DOHH2 (cell line): ENCODE results near the gene AKAP17A.

Source experiments
- CTCF ChIP-seq: fragments of 200-600 bp; sonication (generic); IDR thresholded peaks from one replicate; pipeline ENCODE4 v1.5.1; 2014; ENCODE audit warnings: antibody characterized with exemption, mild to moderate bottlenecking, low read depth, low read length; ENCODE audit not compliant: poor library complexity, severe bottlenecking
- EZH2phosphoT487 ChIP-seq: fragments of 200-600 bp; sonication (generic); IDR thresholded peaks from 2 replicates; pipeline ENCODE4 v1.6.1; 2017; ENCODE audit warnings: borderline replicate concordance, mild to moderate bottlenecking, antibody characterized with exemption, low read length, moderate library complexity, mixed read lengths

- TF ChIP-seq EZH2phosphoT487: no peak
- no peak for TF ChIP-seq CTCF
Observed at GRCh38 chrX:1591102-1591862, at the start of gene AKAP17A.
